Right hindlimb (tissue), 1 donor: ENCODE results near the gene TRIP13.
"Not testable (repeated sequence)": the region's sequence is repeated elsewhere in the genome, so short reads cannot be mapped to it uniquely, and the experiment has no call there.

Experiments used
- DNase-seq: peaks from one replicate; pipeline ENCODE4 v3.0.0-alpha.2; 2018

The TRIP13 gene

DNA sequence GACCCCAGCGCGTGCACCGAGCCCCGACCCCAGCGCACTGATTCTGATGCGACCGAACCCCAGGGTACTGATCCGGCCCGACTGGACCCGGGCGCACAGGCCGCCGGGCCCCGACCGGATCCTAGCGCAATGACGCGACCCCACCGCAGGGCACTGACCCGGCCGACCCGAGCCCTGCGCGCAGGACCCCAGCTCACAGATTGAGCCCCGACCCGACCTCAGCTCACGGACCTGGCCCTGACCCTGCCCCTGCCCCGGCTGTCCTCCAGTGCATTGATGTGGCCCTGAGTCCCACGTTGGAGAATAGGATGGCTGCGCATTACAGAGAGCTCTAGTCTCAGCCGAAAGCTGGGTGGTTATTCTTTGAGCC, 438 bp downstream of the TRIP13 start:
- DNase-seq = no peak

DNA sequence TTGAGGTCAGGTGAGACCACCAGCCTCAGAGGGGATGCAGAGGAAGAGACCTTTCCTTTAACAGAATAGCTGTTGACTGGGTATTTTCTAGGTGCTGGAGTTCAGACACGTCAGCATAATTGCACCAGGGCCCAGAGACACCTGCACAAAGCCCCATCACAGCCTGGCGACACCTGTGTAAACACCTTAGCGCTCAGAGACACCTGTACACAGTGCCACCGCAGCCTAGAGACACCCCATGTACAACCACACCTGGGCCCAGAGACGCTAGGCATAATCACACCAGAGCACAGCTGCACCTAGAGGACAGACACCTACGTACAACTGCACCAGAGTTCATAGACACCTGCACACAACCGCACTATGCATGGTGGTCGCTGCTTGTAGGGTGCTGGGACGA, 1.0 kb downstream of the TRIP13 start:
- no peak for DNase-seq

DNA sequence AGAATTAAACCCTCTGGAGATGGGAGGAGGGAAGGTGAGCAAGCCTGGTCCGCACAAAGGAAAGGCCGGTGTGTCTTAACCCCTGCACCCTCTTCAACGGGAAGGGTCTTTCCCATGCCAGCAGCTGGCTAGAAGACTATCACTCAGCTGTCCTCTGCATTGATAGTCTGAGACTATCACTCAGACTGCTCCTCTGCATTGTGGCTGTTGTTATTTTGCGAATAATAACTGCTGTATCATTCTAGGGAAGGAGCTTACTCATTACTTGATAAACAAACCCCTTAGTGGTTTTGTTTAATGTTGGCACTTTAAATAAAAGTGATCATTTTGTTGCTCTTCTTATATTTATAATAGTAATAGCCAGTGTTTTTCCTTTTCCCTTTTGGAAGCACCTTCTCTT, 8.1 kb downstream of the TRIP13 start:
- DNase-seq = no peak

DNA sequence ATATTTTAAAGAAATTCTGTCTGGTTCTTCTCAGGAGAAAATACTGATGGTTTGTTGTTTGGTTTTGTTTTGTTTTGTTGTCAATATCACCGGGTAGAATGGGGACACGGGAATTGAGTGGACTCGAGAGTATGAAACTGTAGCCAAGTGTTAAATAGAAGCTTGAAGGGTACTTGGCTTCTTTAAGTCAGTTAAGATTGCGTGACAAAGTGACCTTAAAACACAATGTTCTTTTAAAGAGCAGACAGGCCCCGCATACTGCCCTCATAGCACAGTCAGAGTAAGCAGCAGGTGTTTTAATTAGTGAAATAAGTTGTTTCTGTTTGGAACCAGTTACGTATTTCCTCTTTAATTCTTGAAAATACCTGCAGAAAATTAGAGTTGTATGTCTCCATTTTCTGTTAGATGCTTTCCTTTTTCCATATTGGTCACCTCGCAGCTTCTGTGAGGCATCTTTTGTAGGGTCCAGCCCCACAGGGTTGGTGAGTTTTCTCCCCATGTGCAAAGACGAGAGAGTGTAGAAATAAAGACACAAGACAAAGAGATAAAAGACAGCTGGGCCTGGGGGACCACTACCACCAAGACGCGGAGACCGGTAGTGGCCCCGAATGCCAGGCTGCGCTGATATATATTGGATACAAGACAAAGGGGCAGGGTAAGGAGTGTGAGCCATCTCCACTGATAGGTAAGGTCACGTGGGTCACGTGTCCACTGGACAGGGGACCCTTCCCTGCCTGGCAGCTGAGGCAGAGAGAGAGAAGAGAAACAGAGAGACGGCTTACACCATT, 9.6 kb downstream of the TRIP13 start:
- no peak for DNase-seq

DNA sequence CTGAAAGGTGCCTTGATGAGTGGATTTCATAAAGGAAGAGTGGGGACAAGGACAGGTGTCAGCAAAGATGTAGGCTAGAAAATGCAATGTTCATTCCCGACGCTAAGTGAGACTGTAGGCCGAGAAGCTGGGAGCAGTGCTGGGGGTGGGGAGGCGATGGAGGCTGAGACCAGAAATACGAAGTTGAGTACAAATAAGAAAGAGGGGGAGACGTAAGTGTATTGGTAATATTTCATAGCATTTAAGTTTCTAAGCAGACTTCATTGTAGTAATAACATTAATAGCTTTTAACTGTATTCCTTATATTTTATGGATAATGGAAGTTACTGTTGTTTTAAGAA, 11.0 kb downstream of the TRIP13 start:
- no peak for DNase-seq

DNA sequence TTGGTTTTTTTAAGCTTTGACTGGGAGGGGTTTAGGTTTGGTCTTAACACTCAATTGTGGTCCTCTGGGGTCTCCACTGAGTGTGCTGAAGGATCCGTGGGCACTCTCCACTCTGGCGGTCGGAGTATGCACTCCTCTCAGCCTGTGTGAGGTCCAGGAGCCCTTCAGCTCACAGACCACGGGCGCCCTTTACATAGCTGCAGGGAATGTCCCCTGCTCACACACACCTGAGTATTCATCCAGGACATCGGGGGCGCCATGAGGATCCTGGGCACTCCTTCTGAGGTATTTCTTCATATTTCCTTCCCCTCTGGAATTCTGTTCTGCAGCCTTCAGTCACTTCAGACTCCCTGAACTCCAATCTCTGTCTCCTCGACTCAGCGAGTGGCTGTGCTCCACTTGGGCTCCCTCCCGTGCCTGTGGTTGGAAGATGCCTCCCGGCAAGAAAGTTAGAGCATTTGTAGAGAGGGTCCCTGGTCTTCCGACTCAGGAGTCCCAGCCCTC, 12.5 kb downstream of the TRIP13 start:
- DNase-seq = no peak

DNA sequence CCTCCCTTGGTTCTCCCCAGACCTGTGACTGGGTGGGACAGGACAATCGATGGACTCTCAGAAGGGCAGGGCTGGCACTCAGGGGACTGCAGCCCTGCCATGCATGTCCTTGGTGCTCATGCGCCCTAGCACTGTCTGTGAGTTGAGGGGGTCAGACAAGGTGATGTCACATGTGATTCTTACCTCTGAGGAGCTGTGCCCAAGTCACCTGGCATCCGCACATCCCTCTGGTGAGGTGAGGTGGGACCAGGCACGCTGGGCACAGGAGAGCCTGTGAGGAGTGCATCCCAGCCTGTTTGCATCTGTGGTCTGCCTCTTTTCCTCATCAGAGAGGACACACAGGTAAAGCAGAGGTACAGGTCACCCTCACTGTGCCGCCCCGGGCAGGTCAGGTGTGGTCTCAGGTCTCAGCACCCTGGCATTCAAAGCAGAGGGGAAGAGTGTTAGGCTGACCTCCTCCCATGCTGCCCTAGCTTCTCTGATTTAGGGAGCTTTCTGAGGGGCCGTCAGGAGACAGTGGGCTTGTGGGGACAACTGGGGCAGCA, 14.8 kb downstream of the TRIP13 start:
- DNase-seq = no peak

DNA sequence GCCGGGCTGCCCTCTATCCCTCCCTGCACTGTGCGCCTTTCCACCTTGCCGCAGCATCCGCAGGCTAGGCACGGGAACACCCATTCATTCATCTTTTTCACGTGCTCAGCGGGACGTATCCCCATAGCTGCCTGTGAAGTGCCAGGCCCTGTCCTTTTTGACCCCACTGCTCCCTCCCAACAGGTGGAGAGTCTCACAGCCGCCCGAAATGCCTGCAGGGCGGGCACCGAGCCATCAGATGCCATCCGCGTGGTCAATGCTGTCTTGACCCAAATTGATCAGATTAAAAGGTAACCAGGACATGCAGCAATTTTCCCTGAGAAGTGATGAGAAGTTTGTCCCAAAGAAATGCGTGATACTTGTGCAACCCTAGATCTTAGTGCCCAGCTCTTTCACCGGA, 15.5 kb downstream of the TRIP13 start:
- DNase-seq = no peak

DNA sequence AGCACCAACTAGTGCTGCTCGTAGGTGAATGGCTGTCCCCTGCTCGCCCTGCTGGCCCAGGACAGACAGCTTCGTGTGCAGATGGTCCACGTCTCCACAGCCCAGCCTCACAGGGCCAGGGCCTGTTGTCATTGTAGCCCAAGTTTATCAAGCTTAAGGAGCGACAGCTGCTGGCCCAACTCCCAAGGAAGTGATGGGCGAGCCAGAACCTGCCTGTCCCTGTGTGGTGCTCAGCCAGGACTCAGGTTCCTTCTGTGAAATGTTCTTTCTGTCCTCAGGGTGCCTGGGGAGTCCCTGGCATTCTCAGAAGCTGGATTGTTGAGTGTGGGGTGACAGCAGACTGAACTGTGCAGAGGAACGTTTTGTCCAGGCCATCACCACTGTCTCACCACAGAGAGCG, 16.4 kb downstream of the TRIP13 start:
- DNase-seq = no peak

DNA sequence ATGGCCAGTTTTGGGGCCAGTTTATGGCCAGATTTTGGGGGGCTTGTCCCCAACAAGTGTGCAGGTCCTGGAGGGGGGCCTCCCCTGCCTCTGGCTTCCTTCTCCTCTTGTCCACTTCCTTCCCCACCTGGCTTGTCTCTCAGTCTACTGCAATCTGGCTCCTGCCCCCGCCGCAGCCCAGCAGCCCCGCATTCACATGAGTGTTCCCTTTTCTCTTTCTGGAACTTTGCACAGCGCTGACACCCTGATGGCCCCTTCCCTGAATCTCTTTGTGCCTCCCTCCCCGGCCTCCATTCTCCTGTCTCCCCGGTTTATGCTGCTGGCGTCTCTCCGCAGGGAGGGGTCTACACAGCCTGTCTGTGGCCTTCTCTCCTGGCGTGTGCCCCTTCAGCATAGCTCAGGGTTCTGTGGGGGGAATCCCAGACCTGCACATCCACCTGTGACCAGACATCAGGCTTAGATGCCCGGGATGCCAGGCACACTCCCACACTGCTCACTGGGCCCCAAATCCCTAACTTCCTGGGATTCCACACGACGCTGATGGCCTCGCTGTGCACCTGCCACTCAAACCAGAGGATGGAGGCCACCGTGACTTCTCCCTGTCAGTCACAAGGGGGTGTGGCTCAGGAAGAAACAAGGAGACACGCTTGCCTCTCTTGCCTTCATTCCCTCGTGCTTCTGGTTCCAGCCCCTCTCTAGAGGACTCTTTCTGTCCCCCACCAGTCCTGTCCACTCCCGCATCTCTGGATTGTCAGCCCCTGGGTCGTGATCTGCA, 17.5 kb downstream of the TRIP13 start:
- no peak for DNase-seq

DNA sequence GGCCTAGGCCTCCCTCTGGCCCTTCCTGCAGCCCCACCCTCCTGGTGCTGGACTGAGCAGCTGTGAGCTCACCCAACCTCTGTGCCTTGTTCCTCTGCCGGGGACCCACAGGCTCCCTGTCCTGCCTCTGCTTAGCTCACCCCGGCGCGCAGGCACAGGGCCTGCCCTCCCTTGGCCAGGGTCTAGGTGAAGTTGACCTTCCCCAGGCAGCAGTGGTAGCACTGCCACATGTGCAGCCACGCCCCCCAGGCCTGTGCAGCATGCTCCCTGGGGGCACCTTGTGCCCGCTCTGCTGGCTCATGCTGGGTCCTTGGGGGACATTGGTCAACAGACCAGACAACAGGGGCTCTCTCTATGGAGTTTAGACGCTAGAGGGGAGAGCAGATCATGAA, 18.1 kb downstream of the TRIP13 start:
- DNase-seq = no peak

DNA sequence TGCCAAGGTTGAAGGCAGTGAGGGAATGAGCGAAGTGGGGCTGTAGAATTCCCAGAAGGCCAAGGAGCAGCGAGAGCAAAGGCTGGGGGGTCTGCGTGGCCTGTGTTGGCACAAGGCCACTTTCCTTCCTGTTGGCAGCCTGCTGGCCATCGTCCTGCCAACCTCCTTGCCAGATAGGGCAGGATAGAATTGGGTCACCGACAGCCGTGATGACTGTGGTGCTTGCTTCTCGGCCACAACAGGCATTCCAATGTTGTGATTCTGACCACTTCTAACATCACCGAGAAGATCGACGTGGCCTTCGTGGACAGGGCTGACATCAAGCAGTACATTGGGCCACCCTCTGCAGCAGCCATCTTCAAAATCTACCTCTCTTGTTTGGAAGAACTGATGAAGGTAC, 18.9 kb downstream of the TRIP13 start:
- DNase-seq = no peak

DNA sequence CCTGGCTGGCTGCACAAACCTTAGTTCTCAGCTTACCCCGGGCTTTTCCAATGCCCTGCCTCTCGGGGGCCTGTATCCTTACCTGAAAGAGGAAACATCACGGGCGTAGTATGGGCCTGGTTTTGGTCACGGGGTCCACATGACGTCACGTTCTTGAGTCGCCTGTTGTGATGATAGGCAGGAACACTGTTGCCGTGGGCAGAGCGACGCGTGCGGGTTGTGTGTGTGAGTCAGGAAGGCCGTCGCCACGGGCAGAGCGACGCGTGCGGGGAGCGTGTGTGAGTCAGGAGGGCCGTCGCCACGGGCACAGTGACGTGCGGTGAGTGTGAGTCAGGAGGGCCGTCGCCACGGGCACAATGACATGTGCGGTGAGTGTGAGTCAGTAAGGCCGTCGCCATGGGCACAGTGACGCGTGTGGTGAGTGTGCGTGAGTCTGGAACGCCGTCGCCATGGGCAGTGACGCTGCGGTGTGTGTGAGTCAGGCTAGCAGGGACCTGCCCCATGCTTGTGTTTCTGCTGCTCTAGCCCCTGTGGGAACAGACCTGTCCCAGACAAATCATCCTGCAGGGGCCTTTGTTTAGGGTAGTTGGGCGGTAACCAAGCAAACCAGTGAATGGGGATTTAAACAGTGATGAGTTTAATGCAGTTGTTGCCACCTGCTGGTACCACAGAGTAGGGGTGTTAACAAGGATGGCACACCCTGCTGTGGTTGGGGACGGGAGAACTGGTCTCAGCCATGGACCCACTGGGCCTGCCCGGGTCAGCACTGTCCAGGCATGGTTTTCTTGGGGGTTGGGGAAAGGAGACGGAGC, 19.8 kb downstream of the TRIP13 start:
- DNase-seq = no peak

DNA sequence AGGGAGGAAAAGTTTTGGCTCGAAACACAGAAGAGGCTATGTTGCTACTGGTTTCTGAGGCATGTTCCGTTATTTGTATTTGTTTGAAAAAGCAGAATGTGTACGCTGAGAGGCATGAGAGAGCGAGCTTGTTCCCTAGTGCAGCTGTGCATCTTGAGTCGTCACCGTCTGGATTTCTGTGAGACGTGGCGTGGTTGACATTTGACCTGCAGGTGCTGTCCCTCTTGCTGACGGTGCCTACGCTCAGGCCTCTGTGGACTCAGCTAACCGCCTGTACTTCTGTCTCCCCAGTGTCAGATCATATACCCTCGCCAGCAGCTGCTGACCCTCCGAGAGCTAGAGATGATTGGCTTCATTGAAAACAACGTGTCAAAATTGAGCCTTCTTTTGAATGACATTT, 21.5 kb downstream of the TRIP13 start:
- DNase-seq = no peak

DNA sequence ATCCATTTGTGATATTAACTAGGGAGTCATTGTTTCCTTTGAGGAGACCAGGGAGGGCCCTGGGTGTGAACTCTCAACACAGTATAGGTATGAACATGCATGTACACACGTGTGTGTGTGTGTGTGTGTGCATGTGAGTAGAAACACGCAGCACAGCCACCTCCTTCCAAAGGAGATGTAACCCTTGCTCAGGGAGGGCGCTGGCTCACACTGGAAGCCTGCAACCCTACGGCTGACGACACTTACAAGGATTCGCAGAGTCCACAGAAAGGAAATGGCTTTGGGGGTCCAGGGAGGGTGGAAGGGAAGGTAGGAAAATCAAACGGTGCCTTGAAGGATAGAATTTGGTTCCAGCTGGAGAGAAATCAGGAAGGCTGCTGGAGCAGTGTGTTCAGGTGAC, 21.9 kb downstream of the TRIP13 start:
- DNase-seq = no peak

DNA sequence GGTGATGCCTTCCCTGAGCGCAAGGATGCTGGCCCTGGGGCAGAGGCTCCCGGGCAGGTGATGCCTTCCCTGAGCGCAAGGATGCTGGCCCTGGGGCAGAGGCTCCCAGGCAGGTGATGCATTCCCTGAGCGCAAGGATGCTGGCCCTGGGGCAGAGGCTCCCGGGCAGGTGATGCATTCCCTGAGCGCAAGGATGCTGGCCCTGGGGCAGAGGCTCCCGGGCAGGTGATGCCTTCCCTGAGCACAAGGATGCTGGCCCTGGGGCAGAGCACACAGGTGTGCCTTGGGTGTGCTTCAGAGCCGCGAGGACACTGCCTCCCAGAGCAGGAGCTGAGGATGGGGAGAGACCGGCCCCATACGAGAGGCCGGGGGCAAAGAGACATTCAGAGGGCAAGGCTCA, 22.7 kb downstream of the TRIP13 start:
- not testable (repeated sequence) for DNase-seq

DNA sequence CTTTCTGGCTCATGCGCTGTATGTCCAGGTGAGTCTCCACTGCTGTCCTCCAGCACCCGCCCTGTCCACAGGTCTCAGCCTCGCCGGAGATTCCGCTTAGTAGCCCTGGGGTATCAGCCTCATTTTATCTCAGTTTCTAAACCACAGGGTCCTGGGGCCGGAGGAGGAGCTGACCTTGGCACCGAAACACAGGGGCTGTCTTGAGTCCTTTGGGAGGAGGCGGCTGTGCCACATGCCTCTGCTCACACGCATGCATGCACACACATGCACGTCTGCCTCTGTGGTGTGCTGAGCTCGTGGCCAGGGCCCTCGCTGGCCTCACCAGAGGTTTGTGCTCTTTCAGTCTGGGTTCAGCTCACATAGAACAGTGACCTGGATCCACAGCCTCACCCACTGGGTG, 23.3 kb downstream of the TRIP13 start:
- no peak for DNase-seq

DNA sequence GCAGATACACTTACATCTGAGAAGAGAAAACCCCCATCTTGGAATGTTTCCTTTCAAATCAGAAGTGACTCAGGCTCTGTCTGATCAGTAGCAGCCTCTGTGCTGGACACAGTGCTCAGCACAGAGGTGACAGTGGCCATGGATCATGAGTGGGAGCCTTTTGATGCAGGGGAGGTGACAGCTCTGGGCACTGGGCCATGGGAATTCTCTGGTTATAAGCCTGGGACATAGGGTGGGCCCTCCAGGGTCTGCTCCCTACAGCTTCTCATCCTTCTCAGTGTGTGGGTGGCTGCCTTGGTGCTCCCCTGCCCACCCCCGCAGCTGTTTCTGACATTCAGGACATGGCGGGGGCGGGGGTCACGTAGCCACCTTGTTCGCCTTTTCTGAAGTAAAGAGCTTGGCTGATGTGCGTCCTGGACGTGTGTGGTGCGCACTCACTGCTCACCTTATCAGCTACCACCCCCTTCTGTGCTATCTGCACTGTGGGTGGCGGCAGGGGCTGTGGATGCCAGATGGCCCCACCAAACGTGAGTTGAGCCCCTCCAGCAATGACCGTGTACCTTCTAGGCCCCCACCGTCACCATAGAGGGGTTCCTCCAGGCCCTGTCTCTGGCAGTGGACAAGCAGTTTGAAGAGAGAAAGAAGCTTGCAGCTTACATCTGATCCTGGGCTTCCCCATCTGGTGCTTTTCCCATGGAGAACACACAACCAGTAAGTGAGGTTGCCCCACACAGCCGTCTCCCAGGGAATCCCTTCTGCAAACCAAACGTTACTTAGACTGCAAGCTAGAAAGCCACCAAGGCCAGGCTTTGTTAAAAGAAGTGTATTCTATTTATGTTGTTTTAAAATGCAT, 24.0 kb downstream of the TRIP13 start:
- DNase-seq = no peak

DNA sequence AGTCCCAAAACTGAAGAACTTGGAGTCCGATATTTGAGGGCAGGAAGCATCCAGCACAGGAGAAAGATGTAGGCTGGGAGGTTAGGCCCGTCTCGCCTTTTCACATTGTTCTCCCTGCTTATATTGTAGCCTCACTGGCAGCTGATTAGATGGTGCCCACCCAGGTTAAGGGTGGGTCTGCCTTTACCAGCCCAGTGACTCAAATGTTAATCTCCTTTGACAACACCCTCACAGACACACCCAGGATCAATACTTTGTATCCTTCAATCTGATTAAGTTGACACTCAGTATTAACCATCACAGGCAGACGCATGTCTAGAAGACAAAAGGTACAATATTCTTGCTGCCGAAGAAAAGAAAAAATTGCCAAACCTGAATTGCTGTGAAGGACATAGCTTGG, 26.0 kb downstream of the TRIP13 start:
- not testable (repeated sequence) for DNase-seq

DNA sequence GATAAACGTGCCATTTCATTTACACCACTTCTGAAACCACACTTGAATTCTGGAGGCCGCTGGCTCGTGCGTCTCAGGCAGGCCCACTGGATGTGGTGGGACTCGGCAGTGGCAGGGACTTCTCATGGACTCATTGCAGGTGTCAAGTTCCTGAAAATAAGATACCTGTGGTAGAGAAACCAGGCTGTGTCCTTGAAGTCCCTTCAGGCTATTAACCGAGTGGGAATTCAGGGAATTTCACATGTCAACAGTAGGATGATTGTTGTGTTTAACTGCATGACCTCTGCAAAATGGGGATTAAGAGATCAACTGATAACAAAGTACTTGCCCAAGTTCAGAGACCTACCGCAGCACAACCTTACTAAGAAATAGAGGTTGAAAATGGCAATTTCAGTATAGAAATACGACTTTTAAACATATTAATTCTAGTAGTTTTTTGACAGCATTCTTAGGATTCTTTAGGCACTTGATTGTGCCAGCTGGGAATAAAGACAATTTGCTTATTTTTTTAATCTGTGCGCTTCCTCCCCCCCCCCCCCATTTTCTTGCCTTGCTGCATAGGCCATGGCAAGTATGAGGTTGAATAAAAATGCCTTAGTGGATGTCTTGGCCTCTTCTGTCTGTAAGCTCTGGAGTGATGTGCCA, 26.8 kb downstream of the TRIP13 start:
- DNase-seq = no peak

DNA sequence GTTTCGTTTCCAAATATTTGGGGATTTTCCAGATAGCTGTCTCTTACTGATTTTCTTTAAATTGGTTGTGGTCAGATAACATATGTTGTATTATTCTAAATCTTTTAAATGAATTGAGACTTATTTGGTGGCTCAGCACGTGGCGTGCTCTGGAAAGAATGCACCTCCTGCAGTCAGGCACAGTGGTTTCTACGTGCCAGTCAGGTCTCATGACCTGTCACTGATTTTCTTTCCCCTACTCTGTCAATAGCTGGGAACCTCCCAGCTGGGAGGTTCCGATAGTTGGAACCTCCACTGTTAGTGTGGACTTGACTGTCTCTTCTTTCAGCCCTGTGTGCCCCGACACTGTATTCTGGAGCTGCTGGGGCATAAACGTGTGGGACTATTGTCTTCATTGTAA, 27.6 kb downstream of the TRIP13 start:
- DNase-seq = no peak
